CD4-positive, CD25-positive, alpha-beta regulatory T cell (primary cell): ENCODE results near the gene HDAC4. TPM values are rescaled to one million over a fixed set of nuclear protein-coding genes. Genes with fewer than 3 reads are reported as not detected.
A peak's percentile ranks its signal among the peaks of the same experiment; 100 is the strongest.

ENCODE experiments used
- ATAC-seq, 2 donors: fragments of 150-1000 bp; cut with Tn5 transposase; one replicate each; pipeline ENCODE4 v1.10.0; 2021; ENCODE audit warnings: low read depth in 2 of 2, moderate number of reproducible peaks in 2 of 2, moderate library complexity in 1 of 2
- DNase-seq, 3 donors: peaks; one replicate each; pipeline versions ENCODE4 v3.0.0 to v3.0.0-alpha.2; 2012 to 2022; ENCODE audit warnings: mixed read lengths in 1 of 3
- H3K27ac ChIP-seq: one replicate; pipeline ENCODE4 v1.7.0; 2013; ENCODE audit warnings: mild to moderate bottlenecking, low read length; ENCODE audit not compliant: insufficient read depth, poor library complexity, severe bottlenecking
- H3K27me3 ChIP-seq: one replicate; pipeline ENCODE4 v1.7.0; 2013; ENCODE audit warnings: low read length; ENCODE audit not compliant: control insufficient read depth, insufficient read depth
- H3K36me3 ChIP-seq: one replicate; pipeline ENCODE4 v1.7.0; 2013; ENCODE audit warnings: mild to moderate bottlenecking, low read length, moderate library complexity; ENCODE audit not compliant: control insufficient read depth, insufficient read depth
- H3K4me1 ChIP-seq: 2 replicates; pipeline ENCODE4 v1.7.0; 2013; ENCODE audit warnings: mild to moderate bottlenecking, low read length; ENCODE audit not compliant: insufficient read depth, control insufficient read depth, poor library complexity, severe bottlenecking
- H3K4me3 ChIP-seq: one replicate; pipeline ENCODE4 v1.7.0; 2013; ENCODE audit warnings: low read depth, mild to moderate bottlenecking, low read length, moderate library complexity
- H3K9me3 ChIP-seq, 2 experiments: 1 replicate in 1 of 2; 2 replicates in 1 of 2; pipeline ENCODE4 v1.7.0; 2013; ENCODE audit warnings: low read length in 2 of 2, mild to moderate bottlenecking in 1 of 2, moderate library complexity in 1 of 2; ENCODE audit not compliant: control insufficient read depth in 2 of 2
- H3K27ac Mint-ChIP-seq, 3 donors: one replicate each; pipeline ENCODE4 v1.8.0; 2020 to 2022; ENCODE audit warnings: mild to moderate bottlenecking in 3 of 3, mixed read lengths in 3 of 3, moderate library complexity in 2 of 3
- H3K27me3 Mint-ChIP-seq: one replicate; pipeline ENCODE4 v1.8.0; 2022; ENCODE audit warnings: mild to moderate bottlenecking, mixed read lengths
- H3K36me3 Mint-ChIP-seq: one replicate; pipeline ENCODE4 v1.8.0; 2020; ENCODE audit warnings: mixed read lengths
- H3K4me1 Mint-ChIP-seq, 4 donors: one replicate each; pipeline ENCODE4 v1.8.0; 2020 to 2022; ENCODE audit warnings: mixed read lengths in 4 of 4, mild to moderate bottlenecking in 1 of 4
- H3K4me3 Mint-ChIP-seq, 4 donors: one replicate each; pipeline ENCODE4 v1.8.0; 2020 to 2022; ENCODE audit warnings: mild to moderate bottlenecking in 4 of 4, mixed read lengths in 4 of 4, moderate library complexity in 3 of 4
- H3K9me3 Mint-ChIP-seq, 7 donors: one replicate each; pipeline ENCODE4 v1.8.0; 2020 to 2022; ENCODE audit warnings: mixed read lengths in 7 of 7, mild to moderate bottlenecking in 3 of 7, moderate library complexity in 2 of 7
- polyA plus RNA-seq, 4 donors: library from polyadenylated mRNA; unstranded; fragments of 300-500 nt; fragmentation: Illumina TruSeq; gene quantifications; one replicate each; pipeline ENCODE4 v1.2.3, GENCODE V29; 2021
- total RNA-seq: library from RNA; stranded (reverse); gene quantifications from one replicate; pipeline ENCODE4 v1.2.3, GENCODE V29; 2022

HDAC4 gene
- total and polyA plus RNA-seq, 5 donors from 2014 or later = 6.5 to 118 (median 8.6) TPM

- Histone ChIP-seq H3K27me3 (no peaks in the 10 kb centered on the region), H3K9me3 (peaks cover 4 to 8% of the 10 kb centered on the region in 2 experiments), H3K36me3 (peaks cover 43% of the 10 kb centered on the region), H3K4me1 (no peaks in the 10 kb centered on the region), H3K4me3 (no peak overlapping the region), H3K27ac (no peak overlapping the region)
- ATAC-seq (no peak), DNase-seq (no peak)
- peaks cover 0 to 20% (median 9%) of the 10 kb centered on the region in 4 donors for H3K4me1 Mint-ChIP-seq
- H3K9me3 Mint-ChIP-seq = no peaks in the 10 kb centered on the region
- no peak overlapping the region for H3K27ac Mint-ChIP-seq
- H3K4me3 Mint-ChIP-seq = no peak overlapping the region
- no peaks in the 10 kb centered on the region for H3K27me3 Mint-ChIP-seq
- H3K36me3 Mint-ChIP-seq = peaks cover 30% of the 10 kb centered on the region
Observed at GRCh38 chr2:239193401-239193811, 207.4 kb downstream of the HDAC4 start.

- Mint-ChIP-seq H3K4me1 (peaks cover 0 to 20% (median 9%) of the 10 kb centered on the region in 4 donors), H3K27ac (no peak overlapping the region), H3K27me3 (no peaks in the 10 kb centered on the region), H3K4me3 (no peak overlapping the region), H3K9me3 (no peaks in the 10 kb centered on the region), H3K36me3 (peaks cover 33% of the 10 kb centered on the region)
- Histone ChIP-seq H3K27ac (no peak overlapping the region), H3K4me1 (no peaks in the 10 kb centered on the region), H3K27me3 (no peaks in the 10 kb centered on the region), H3K9me3 (peaks cover 4 to 8% of the 10 kb centered on the region in 2 experiments), H3K36me3 (peaks cover 43% of the 10 kb centered on the region), H3K4me3 (no peak overlapping the region)
- ATAC-seq (no peak), DNase-seq (no peak)
Observed at GRCh38 chr2:239192975-239193374, 207.8 kb downstream of the HDAC4 start.

- Mint-ChIP-seq H3K4me3 (no peak overlapping the region), H3K27ac (no peak overlapping the region), H3K36me3 (peaks cover 34% of the 10 kb centered on the region), H3K4me1 (peaks cover 0 to 20% (median 9%) of the 10 kb centered on the region in 4 donors), H3K27me3 (no peaks in the 10 kb centered on the region), H3K9me3 (no peaks in the 10 kb centered on the region)
- no peak for ATAC-seq
- no peaks in the 10 kb centered on the region for H3K4me1 ChIP-seq
- peaks cover 4 to 8% of the 10 kb centered on the region in 2 experiments for H3K9me3 ChIP-seq
- no peak for DNase-seq
- H3K36me3 ChIP-seq = peaks cover 44% of the 10 kb centered on the region
- no peak overlapping the region for H3K4me3 ChIP-seq
- no peaks in the 10 kb centered on the region for H3K27me3 ChIP-seq
- no peak overlapping the region for H3K27ac ChIP-seq
Observed at GRCh38 chr2:239192456-239192855, 208.4 kb downstream of the HDAC4 start.

- DNase-seq (no peak), ATAC-seq (no peak)
- Mint-ChIP-seq H3K27ac (peak overlapping the region in 2 of 3 donors; percentile 44 to 63), H3K4me1 (peaks cover 0 to 13% (median 7%) of the 10 kb centered on the region in 4 donors), H3K4me3 (no peak overlapping the region), H3K36me3 (peaks cover 34% of the 10 kb centered on the region), H3K9me3 (no peaks in the 10 kb centered on the region), H3K27me3 (no peaks in the 10 kb centered on the region)
- Histone ChIP-seq H3K36me3 (peaks cover 44% of the 10 kb centered on the region), H3K9me3 (peaks cover 4 to 8% of the 10 kb centered on the region in 2 experiments), H3K4me1 (no peaks in the 10 kb centered on the region), H3K27ac (no peak overlapping the region), H3K4me3 (no peak overlapping the region), H3K27me3 (no peaks in the 10 kb centered on the region)
Observed at GRCh38 chr2:239190921-239191885, 209.6 kb downstream of the HDAC4 start.

GRCh38 chr2:239190361-239190760 is 210.5 kb downstream of the HDAC4 start:
- H3K4me3 Mint-ChIP-seq = no peak overlapping the region
- peaks cover 0 to 6% (median 2%) of the 10 kb centered on the region in 4 donors for H3K4me1 Mint-ChIP-seq
- H3K27ac ChIP-seq = no peak overlapping the region
- H3K36me3 ChIP-seq = peaks cover 50% of the 10 kb centered on the region
- H3K27me3 Mint-ChIP-seq = no peaks in the 10 kb centered on the region
- H3K9me3 ChIP-seq = peaks cover 4 to 8% of the 10 kb centered on the region in 2 experiments
- no peak overlapping the region for H3K4me3 ChIP-seq
- no peaks in the 10 kb centered on the region for H3K9me3 Mint-ChIP-seq
- DNase-seq = no peak
- no peak overlapping the region for H3K27ac Mint-ChIP-seq
- no peaks in the 10 kb centered on the region for H3K4me1 ChIP-seq
- no peak for ATAC-seq
- peaks cover 38% of the 10 kb centered on the region for H3K36me3 Mint-ChIP-seq
- H3K27me3 ChIP-seq = no peaks in the 10 kb centered on the region

- Histone ChIP-seq H3K27ac (no peak overlapping the region), H3K4me1 (no peaks in the 10 kb centered on the region), H3K4me3 (no peak overlapping the region), H3K9me3 (peaks cover 4 to 8% of the 10 kb centered on the region in 2 experiments), H3K36me3 (peaks cover 55% of the 10 kb centered on the region), H3K27me3 (no peaks in the 10 kb centered on the region)
- Mint-ChIP-seq H3K27ac (no peak overlapping the region), H3K9me3 (no peaks in the 10 kb centered on the region), H3K4me1 (peaks cover 0 to 6% (median 2%) of the 10 kb centered on the region in 4 donors), H3K36me3 (peaks cover 38% of the 10 kb centered on the region), H3K27me3 (no peaks in the 10 kb centered on the region), H3K4me3 (no peak overlapping the region)
- ATAC-seq (no peak), DNase-seq (no peak)
Observed at GRCh38 chr2:239189711-239190131, 211.1 kb downstream of the HDAC4 start.

- H3K27ac ChIP-seq = no peak overlapping the region
- ATAC-seq = no peak
- Mint-ChIP-seq H3K27me3 (no peaks in the 10 kb centered on the region), H3K36me3 (peaks cover 42% of the 10 kb centered on the region), H3K9me3 (no peaks in the 10 kb centered on the region), H3K4me1 (peaks cover 0 to 6% (median 2%) of the 10 kb centered on the region in 4 donors), H3K27ac (no peak overlapping the region), H3K4me3 (no peak overlapping the region)
- H3K9me3 ChIP-seq = peaks cover 4 to 8% of the 10 kb centered on the region in 2 experiments
- no peaks in the 10 kb centered on the region for H3K27me3 ChIP-seq
- H3K4me1 ChIP-seq = no peaks in the 10 kb centered on the region
- H3K4me3 ChIP-seq = no peak overlapping the region
- peaks cover 59% of the 10 kb centered on the region for H3K36me3 ChIP-seq
- DNase-seq = no peak
Observed at GRCh38 chr2:239188536-239188935, 212.3 kb downstream of the HDAC4 start.
